T-cell (primary cell): ENCODE data around the gene CKAP5. TPM values are rescaled to one million over a fixed set of nuclear protein-coding genes. Genes with fewer than 3 reads are reported as not detected.

ENCODE experiments used
- ATAC-seq, 4 experiments: fragments of 200-7000 bp in 3 of 4; fragments of 150-1000 bp in 1 of 4; cut with Tn5 transposase; replicated peaks in 1 of 4; 1 replicate in 3 of 4; 2 replicates in 1 of 4; pipeline ENCODE4 v1.10.0; 2021; ENCODE audit warnings: moderate library complexity in 3 of 4, mild to moderate bottlenecking in 2 of 4, moderate number of reproducible peaks in 1 of 4
- CTCF ChIA-PET, 2 donors: fragments of 300-600 bp; sonication (Branson Sonifier 250); formaldehyde crosslinking; loops; one replicate each; lab custom pipeline; 2022; ENCODE audit warnings: antibody characterized with exemption in 2 of 2; lab: Charles Lee
- POLR2A ChIA-PET, 2 donors: fragments of 300-600 bp; sonication (Branson Sonifier 250); formaldehyde crosslinking; loops; one replicate each; lab custom pipeline; 2022; ENCODE audit warnings: antibody characterized with exemption in 2 of 2; lab: Charles Lee
- DNase-seq, 35 experiments: peaks; one replicate each; pipeline versions ENCODE4 v3.0.0 to v3.0.0-alpha.2; 2013 to 2023
- H3K27ac ChIP-seq: one replicate; pipeline ENCODE4 v1.5.1; 2013; ENCODE audit warnings: low read length
- H3K27me3 ChIP-seq, 2 experiments: replicated peaks in 1 of 2; 1 replicate in 1 of 2; 2 replicates in 1 of 2; pipeline versions ENCODE4 v1.6.1 to v1.7.0; 2013; ENCODE audit warnings: low read length in 1 of 2, mixed read lengths in 1 of 2; ENCODE audit not compliant: control insufficient read depth in 2 of 2, insufficient read depth in 2 of 2; ENCODE audit errors: extremely low read depth in 1 of 2
- H3K36me3 ChIP-seq, 2 donors: 1 replicate in 1 of 2; 2 replicates in 1 of 2; pipeline versions ENCODE4 v1.6.1 to v1.7.0; 2013; ENCODE audit warnings: low read length in 1 of 2; ENCODE audit not compliant: control insufficient read depth in 2 of 2, insufficient read depth in 1 of 2; ENCODE audit errors: extremely low read depth in 1 of 2
- H3K4me1 ChIP-seq, 2 experiments: 1 replicate in 1 of 2; 2 replicates in 1 of 2; pipeline versions ENCODE4 v1.6.1 to v1.7.0; 2013; ENCODE audit warnings: low read length in 2 of 2, mixed read lengths in 1 of 2; ENCODE audit not compliant: insufficient read depth in 2 of 2, control insufficient read depth in 1 of 2; ENCODE audit errors: extremely low read depth in 1 of 2
- H3K4me3 ChIP-seq, 2 donors: 1 replicate in 1 of 2; 2 replicates in 1 of 2; pipeline versions ENCODE4 v1.5.1 to v1.7.0; 2013; ENCODE audit warnings: mild to moderate bottlenecking in 2 of 2, low read length in 1 of 2, moderate library complexity in 1 of 2; ENCODE audit not compliant: control insufficient read depth in 1 of 2; ENCODE audit errors: extremely low read depth in 1 of 2
- H3K9me3 ChIP-seq: 2 replicates; pipeline ENCODE4 v1.7.0; 2013
- H3K27ac Mint-ChIP-seq, 2 donors: one replicate each; pipeline ENCODE4 v1.8.0; 2020 to 2021; ENCODE audit warnings: mild to moderate bottlenecking in 2 of 2, mixed read lengths in 2 of 2
- H3K27me3 Mint-ChIP-seq, 2 donors: one replicate each; pipeline ENCODE4 v1.8.0; 2021 to 2022; ENCODE audit warnings: mixed read lengths in 2 of 2
- H3K36me3 Mint-ChIP-seq: one replicate; pipeline ENCODE4 v1.8.0; 2021; ENCODE audit warnings: mixed read lengths
- H3K4me1 Mint-ChIP-seq, 3 donors: one replicate each; pipeline ENCODE4 v1.8.0; 2020 to 2022; ENCODE audit warnings: mixed read lengths in 3 of 3, mild to moderate bottlenecking in 1 of 3
- H3K4me3 Mint-ChIP-seq, 3 donors: one replicate each; pipeline ENCODE4 v1.8.0; 2020 to 2022; ENCODE audit warnings: mild to moderate bottlenecking in 3 of 3, mixed read lengths in 3 of 3, moderate library complexity in 3 of 3
- H3K9me3 Mint-ChIP-seq, 3 donors: one replicate each; pipeline ENCODE4 v1.8.0; 2020 to 2022; ENCODE audit warnings: mixed read lengths in 3 of 3
- WGBS: methylation state at CpG from one replicate; pipeline ENCODE4 v1.1.5; 2013; ENCODE audit warnings: missing lambda C conversion rate; ENCODE audit not compliant: insufficient coverage; 5-methylcytosine and 5-hydroxymethylcytosine counted together
- total RNA-seq, 35 experiments: library from RNA in 6 of 35; stranded (reverse) in 6 of 35; fragments of 120-200 nt in 1 of 35; gene quantifications; one replicate each; pipeline versions ENCODE4 v1.2.1 to v1.2.4 and lab custom pipeline; 2013 to 2026

Gene CKAP5
- total RNA-seq (10 to 100 TPM; 34.8 to 44.6 (median 38.0) TPM), total RNA-seq (lab: John Stamatoyannopoulos, UW) (47.0 to 193 (median 85.1) reads per million in 29 experiments)
- total RNA-seq (2013): 38.8 TPM

GRCh38 chr11:46845740-46846509 is at the start of gene CKAP5:
Gene CKAP5, minus strand, starts transcription at chr11:46846280. Its CDS starts 25,049 bp downstream, at chr11:46821231.
- Histone ChIP-seq H3K27ac (peak within 1 kb of the TSS; percentile 66), H3K27me3 (no peaks in the 10 kb centered on the region), H3K4me3 (peak within 1 kb of the TSS; percentile 77 to 87), H3K9me3 (no peaks in the 10 kb centered on the region), H3K4me1 (peaks cover 13 to 17% of the 10 kb centered on the region in 2 experiments), H3K36me3 (no peaks in the 10 kb centered on the region)
- ChIA-PET CTCF (interaction anchor here (0.9 to 1.1 kb wide), 2 partner anchors 19 to 20 kb away, joined by 3 read pairs; no protein-coding TSS in a partner anchor), POLR2A (interaction anchor here in 1 of 2 donors (1.0 kb wide), 1 partner anchor 20 kb away, joined by 3 read pairs; no protein-coding TSS in a partner anchor)
- under 1% methylated on average over 79 of the region's 83 CpGs for WGBS
- H3K9me3 Mint-ChIP-seq: no peaks in the 10 kb centered on the region
- H3K27me3 Mint-ChIP-seq: no peaks in the 10 kb centered on the region
- H3K36me3 Mint-ChIP-seq: no peaks in the 10 kb centered on the region
- peak within 1 kb of the TSS; percentile 92 to 98 (median 95) for H3K4me3 Mint-ChIP-seq
- ATAC-seq (peak; percentile 94 to 95 (median 94)), DNase-seq (peak; percentile 62 to 90 (median 79))
- H3K27ac Mint-ChIP-seq: peak within 1 kb of the TSS; percentile 90 to 93
- H3K4me1 Mint-ChIP-seq: peaks cover 34 to 47% (median 44%) of the 10 kb centered on the region in 3 donors

- Mint-ChIP-seq H3K27ac (no peak overlapping the region), H3K36me3 (no peaks in the 10 kb centered on the region), H3K4me1 (no peaks in the 10 kb centered on the region), H3K9me3 (no peaks in the 10 kb centered on the region), H3K27me3 (no peaks in the 10 kb centered on the region), H3K4me3 (no peak overlapping the region)
- H3K27me3 ChIP-seq: peaks cover 0 to 20% of the 10 kb centered on the region in 2 experiments
- H3K4me3 ChIP-seq: no peak overlapping the region
- no peaks in the 10 kb centered on the region for H3K36me3 ChIP-seq
- no peaks in the 10 kb centered on the region for H3K4me1 ChIP-seq
- no peak overlapping the region for H3K27ac ChIP-seq
- CTCF ChIA-PET: interaction anchor here in 1 of 2 donors (0.6 kb wide), 1 partner anchor 559 kb away, joined by 5 read pairs; no protein-coding TSS in a partner anchor
- WGBS: 83% methylated on average over 10 of the region's 10 CpGs
- DNase-seq (no peak), ATAC-seq (no peak)
- POLR2A ChIA-PET: interaction anchor here in 1 of 2 donors (1.1 kb wide), 1 partner anchor 10 kb away, joined by 5 read pairs; no protein-coding TSS in a partner anchor
- H3K9me3 ChIP-seq: no peaks in the 10 kb centered on the region
Observed at GRCh38 chr11:46895821-46896220, 49.7 kb upstream of the CKAP5 start.

- WGBS: 81% methylated on average over 5 of the region's 10 CpGs
- Histone ChIP-seq H3K27me3 (peaks cover 0 to 18% of the 10 kb centered on the region in 2 experiments), H3K9me3 (no peaks in the 10 kb centered on the region), H3K36me3 (no peaks in the 10 kb centered on the region), H3K4me3 (no peak overlapping the region), H3K27ac (no peak overlapping the region), H3K4me1 (no peaks in the 10 kb centered on the region)
- no peak overlapping the region for H3K4me3 Mint-ChIP-seq
- H3K27ac Mint-ChIP-seq: no peak overlapping the region
- no peaks in the 10 kb centered on the region for H3K4me1 Mint-ChIP-seq
- no peak for DNase-seq
- ChIA-PET CTCF (no interaction called here), POLR2A (no interaction called here)
- H3K9me3 Mint-ChIP-seq: no peaks in the 10 kb centered on the region
- H3K27me3 Mint-ChIP-seq: peaks cover 0 to 2% of the 10 kb centered on the region in 2 donors
- no peak for ATAC-seq
- H3K36me3 Mint-ChIP-seq: no peaks in the 10 kb centered on the region
Observed at GRCh38 chr11:46894961-46895360, 48.9 kb upstream of the CKAP5 start.

- Histone ChIP-seq H3K9me3 (no peaks in the 10 kb centered on the region), H3K27me3 (peaks cover 0 to 16% of the 10 kb centered on the region in 2 experiments), H3K4me1 (peaks cover 0 to 3% of the 10 kb centered on the region in 2 experiments), H3K27ac (no peak overlapping the region), H3K4me3 (no peak overlapping the region), H3K36me3 (no peaks in the 10 kb centered on the region)
- H3K27ac Mint-ChIP-seq: no peak overlapping the region
- no peaks in the 10 kb centered on the region for H3K9me3 Mint-ChIP-seq
- no peaks in the 10 kb centered on the region for H3K36me3 Mint-ChIP-seq
- WGBS: 89% methylated on average over 16 of the region's 16 CpGs
- H3K4me1 Mint-ChIP-seq: no peaks in the 10 kb centered on the region
- DNase-seq: no peak
- no peak overlapping the region for H3K4me3 Mint-ChIP-seq
- no peak for ATAC-seq
- ChIA-PET CTCF (interaction anchor here in 1 of 2 donors (1.0 kb wide), 1 partner anchor 260 kb away, joined by 3 read pairs; no protein-coding TSS in a partner anchor), POLR2A (no interaction called here)
- H3K27me3 Mint-ChIP-seq: peaks cover under 1 to 2% of the 10 kb centered on the region in 2 donors
Observed at GRCh38 chr11:46894506-46894905, 48.4 kb upstream of the CKAP5 start.

GRCh38 chr11:46892838-46893237 is 46.8 kb upstream of the CKAP5 start:
- Mint-ChIP-seq H3K36me3 (no peaks in the 10 kb centered on the region), H3K4me1 (no peaks in the 10 kb centered on the region), H3K9me3 (no peaks in the 10 kb centered on the region), H3K27me3 (peaks cover 4 to 5% of the 10 kb centered on the region in 2 donors), H3K27ac (no peak overlapping the region), H3K4me3 (no peak overlapping the region)
- DNase-seq: no peak
- ChIA-PET CTCF (no interaction called here), POLR2A (no interaction called here)
- H3K27me3 ChIP-seq: peaks cover 0 to 16% of the 10 kb centered on the region in 2 experiments
- no peaks in the 10 kb centered on the region for H3K36me3 ChIP-seq
- H3K9me3 ChIP-seq: no peaks in the 10 kb centered on the region
- no peak overlapping the region for H3K27ac ChIP-seq
- ATAC-seq: no peak
- H3K4me3 ChIP-seq: no peak overlapping the region
- peaks cover 0 to 3% of the 10 kb centered on the region in 2 experiments for H3K4me1 ChIP-seq
- WGBS: 88% methylated on average over 8 of the region's 9 CpGs

GRCh38 chr11:46892109-46892508 is 46.0 kb upstream of the CKAP5 start:
- no peak for ATAC-seq
- H3K27ac ChIP-seq: no peak overlapping the region
- no CpG with 5 or more reads among the region's 2 CpGs for WGBS
- Mint-ChIP-seq H3K27me3 (peaks cover 4 to 5% of the 10 kb centered on the region in 2 donors), H3K27ac (no peak overlapping the region), H3K4me3 (no peak overlapping the region), H3K36me3 (no peaks in the 10 kb centered on the region), H3K9me3 (no peaks in the 10 kb centered on the region), H3K4me1 (no peaks in the 10 kb centered on the region)
- peaks cover 0 to 18% of the 10 kb centered on the region in 2 experiments for H3K27me3 ChIP-seq
- H3K9me3 ChIP-seq: no peaks in the 10 kb centered on the region
- ChIA-PET CTCF (interaction anchor here in 1 of 2 donors (0.6 to 0.9 kb wide), 3 partner anchors 154 to 263 kb away, joined by 3 to 4 read pairs (median 3); no protein-coding TSS in a partner anchor), POLR2A (interaction anchor here in 1 of 2 donors (0.5 kb wide), 1 partner anchor 267 kb away, joined by 4 read pairs; no protein-coding TSS in a partner anchor)
- H3K4me3 ChIP-seq: no peak overlapping the region
- no peaks in the 10 kb centered on the region for H3K36me3 ChIP-seq
- DNase-seq: no peak
- H3K4me1 ChIP-seq: peaks cover 0 to 3% of the 10 kb centered on the region in 2 experiments
